SKM-1 treated with dmso at 0.1 percent for 144 hours (cell line): ENCODE measurements around the gene CES4A.
A peak's percentile ranks its signal among the peaks of the same experiment; 100 is the strongest.
"Not testable (repeated sequence)": the region's sequence is repeated elsewhere in the genome, so short reads cannot be mapped to it uniquely, and the experiment has no call there.

Experiments used
- DNase-seq: peaks from one replicate; lab custom pipeline; 2025; ENCODE audit not compliant: unreplicated experiment; lab: John Stamatoyannopoulos, UW

The CES4A gene

DNA sequence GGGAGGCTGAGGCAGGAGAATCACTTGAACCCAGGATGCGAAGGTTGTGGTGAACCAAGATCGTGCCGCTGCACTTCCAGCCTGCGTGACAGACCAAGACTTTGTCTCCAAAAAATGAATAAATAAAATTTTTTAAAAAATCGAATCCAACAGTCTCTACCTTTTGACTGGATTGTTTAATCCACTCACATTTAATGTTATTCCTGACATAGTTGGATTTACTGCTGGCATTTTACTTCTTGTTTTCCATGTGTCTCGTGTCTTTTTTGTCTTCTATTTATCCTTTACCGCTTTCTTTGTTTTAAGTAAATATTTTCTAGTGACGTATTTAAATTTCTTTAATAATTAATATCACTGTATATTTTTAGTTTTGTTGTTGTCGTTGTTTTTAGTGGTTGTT is 5.4 kb upstream of the CES4A start:
- DNase-seq = no peak

DNA sequence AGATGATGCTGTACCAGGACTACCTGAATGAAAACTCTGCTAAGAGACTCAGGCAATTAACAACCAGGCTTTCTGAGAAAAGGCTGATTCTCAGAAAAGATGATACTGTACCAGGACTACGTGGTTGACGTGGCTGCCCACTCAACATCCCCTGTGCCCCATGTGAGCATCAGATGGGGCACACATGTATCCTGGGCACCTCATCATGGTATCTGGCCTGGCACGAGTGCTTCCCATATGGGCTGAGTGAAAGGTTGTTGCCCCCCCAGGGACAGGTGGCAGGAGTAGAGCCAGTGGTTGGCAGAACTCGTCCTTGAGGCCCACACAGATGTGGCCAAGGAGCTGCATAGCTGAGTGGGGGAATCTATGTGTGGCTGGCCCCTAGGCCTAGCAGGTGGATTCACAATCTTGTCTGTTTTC is 3.5 kb upstream of the CES4A start:
- DNase-seq = no peak

- DNase-seq = no peak
These were observed 1.8 kb upstream of the CES4A start for GRCh38 chr16:66986559-66986958.

- no peak for DNase-seq
These were observed 3.2 kb downstream of the CES4A start for GRCh38 chr16:66991545-66992077.

GRCh38 chr16:66993558-66993957 is 5.2 kb downstream of the CES4A start:
- not testable (repeated sequence) for DNase-seq

DNA sequence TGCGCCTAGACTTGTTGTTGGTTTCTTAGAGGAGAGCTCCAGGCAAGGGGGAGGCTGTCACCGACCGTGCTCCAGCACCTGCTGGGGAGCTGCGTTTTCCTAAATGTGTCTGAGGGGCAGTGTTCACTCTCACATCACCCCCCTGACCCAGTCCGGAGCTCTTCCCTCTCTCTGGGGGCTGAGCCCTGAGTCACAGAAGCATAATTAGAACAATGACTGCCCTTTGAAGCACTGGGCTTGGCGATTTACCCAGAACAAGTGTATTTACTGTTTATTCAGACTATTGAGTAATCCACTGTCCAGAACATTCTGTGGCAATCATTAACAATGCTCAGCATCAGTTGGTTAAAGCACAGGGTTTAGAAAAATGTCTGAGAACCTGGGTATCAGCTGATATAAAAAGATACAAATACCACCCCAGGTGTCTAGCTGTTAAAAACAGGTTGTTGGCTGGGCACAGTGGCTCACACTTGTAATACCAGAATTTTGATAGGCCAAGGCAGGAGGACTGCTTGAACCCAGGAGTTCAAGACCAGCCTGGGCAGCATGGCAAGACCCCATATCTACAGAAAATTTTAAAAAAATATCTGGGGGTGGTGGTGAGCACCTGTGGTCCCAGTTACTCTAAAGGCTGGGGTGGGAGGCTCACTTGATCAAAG is 8.1 kb downstream of the CES4A start:
- DNase-seq = no peak

DNA sequence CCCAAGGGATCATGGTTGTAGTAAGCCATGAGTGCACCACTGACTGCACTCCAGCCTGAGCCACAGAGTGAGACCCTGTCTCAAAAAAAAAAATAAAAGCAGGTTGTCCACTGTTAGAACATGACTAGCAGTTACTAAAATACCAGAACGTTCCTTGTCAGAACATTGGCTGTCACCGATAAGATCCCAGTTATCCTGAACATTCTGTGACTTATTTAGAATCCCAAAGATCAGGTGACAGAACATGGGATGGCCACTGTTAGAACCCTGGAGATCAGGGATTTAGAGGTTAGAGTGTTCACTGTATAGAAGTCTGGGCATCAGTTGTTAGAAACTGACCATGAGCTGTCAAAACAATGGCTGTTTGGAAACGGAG is 8.6 kb downstream of the CES4A start:
- no peak for DNase-seq

- peak; percentile 9 for DNase-seq
These were observed 12.3 kb downstream of the CES4A start for GRCh38 chr16:67000384-67001351.

- no peak for DNase-seq
These were observed 13.3 kb downstream of the CES4A start for GRCh38 chr16:67001726-67002125.

DNA sequence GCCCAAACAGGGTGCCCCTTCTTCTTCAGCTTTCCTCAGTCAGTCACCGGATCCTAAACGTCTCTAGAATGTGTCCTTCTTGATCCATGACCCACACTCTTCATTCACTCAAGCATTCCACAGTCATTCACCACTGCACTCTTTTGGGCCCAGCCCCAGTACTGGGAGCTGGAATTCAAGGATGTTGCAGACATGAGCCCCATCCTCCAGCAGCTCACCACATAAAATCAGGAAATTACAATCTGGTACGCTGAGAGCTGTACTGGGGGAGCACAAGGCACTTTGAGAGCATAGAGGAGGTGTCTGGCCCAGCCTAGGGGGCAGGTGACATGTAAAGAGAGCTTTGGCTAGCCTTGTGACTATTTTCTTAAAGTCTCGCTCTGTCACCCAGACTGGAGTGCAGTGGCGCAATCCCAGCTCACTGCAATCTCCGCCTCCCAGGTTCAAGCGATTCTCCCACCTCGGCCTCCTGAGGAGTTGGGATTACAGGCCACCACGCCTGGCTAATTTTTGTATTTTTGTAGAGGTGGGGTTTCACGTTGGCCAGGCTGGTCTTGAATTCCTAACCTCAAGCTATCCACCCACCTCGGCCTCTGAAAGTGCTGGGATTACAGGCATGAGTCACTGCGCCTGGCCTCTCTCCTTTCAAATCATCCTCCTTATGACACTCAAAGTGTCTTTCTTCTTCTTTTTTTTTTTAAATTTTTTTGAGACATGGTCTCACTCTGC is 18.7 kb downstream of the CES4A start:
- DNase-seq = no peak

DNA sequence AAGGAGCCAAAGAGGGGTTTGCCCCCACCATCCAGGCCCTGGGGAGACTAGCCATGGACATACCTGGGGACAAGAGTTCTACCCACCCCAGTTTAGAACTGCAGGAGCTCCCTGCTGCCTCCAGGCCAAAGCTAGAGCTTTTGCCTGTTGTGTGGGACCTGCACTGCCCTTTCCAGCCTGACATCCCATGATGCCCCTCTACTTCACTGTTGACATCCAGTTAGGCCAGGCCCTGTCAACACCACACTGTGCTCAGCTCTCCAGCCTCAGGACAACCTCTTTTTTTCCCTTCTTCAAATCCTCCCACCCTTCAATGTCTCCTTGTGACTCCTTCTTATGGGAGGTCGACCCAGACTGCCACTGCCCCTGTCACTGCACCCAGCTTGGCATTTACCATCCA is 20.8 kb downstream of the CES4A start:
- no peak for DNase-seq

DNA sequence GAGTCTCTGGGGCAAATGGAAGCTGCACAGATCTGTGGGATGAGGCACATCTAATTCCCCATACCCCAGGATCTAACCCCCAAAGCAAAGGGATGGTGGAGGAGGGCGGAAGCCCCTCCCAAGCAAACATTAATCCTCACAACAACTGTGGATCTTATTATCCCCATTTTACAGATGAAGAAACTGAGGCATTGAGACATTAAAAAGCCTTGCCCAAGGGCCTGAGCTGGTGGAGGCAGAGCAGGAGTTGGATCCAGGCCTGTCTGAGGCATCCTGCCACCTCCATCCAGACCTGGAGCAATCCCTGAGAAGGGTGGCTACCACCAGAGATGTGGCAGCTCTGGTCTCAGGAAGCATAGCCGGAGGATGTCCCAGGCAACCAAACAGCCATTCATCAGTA is 22.9 kb downstream of the CES4A start:
- DNase-seq = no peak

GRCh38 chr16:67013233-67013822 is 24.9 kb downstream of the CES4A start:
- DNase-seq = no peak

- peak; percentile 28 for DNase-seq
These were observed 25.6 kb downstream of the CES4A start for GRCh38 chr16:67013823-67014633.

- no peak for DNase-seq
These were observed 26.4 kb downstream of the CES4A start for GRCh38 chr16:67014634-67015312.

DNA sequence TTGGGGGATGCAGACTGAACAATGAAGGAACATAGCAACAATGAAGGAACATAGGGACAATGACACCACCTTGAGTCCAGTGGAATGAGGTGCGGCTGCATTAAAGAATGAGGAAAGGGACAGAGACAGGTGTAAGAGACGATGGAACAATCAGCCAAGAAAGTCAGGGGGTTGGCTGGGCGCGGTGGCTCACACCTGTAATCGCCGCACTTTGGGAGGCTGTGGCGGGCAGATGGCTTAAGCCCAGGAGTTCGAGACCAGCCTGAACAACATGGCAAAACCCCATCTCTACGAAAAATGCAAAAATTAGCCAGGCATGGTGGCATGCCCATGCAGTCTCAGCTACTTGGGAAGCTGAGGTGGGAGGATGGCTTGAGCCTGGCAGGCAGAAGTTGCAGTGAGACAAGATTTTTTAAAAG is 26.9 kb downstream of the CES4A start:
- no peak for DNase-seq

GRCh38 chr16:67016143-67016542 is 27.8 kb downstream of the CES4A start:
- no peak for DNase-seq

GRCh38 chr16:67016681-67017420 is 28.5 kb downstream of the CES4A start:
- no peak for DNase-seq

GRCh38 chr16:67017421-67017750 is 29.0 kb downstream of the CES4A start:
- DNase-seq = no peak
